ENCODE data around the gene ANKRD28. TPM values are rescaled to one million over a fixed set of nuclear protein-coding genes. Genes with fewer than 3 reads are reported as not detected.
A peak's percentile ranks its signal among the peaks of the same experiment; 100 is the strongest.

ANKRD28 gene
- total and polyA plus RNA-seq, 7 experiments from 2014 or later = 8.7 to 70.4 (median 28.5) TPM

DNA sequence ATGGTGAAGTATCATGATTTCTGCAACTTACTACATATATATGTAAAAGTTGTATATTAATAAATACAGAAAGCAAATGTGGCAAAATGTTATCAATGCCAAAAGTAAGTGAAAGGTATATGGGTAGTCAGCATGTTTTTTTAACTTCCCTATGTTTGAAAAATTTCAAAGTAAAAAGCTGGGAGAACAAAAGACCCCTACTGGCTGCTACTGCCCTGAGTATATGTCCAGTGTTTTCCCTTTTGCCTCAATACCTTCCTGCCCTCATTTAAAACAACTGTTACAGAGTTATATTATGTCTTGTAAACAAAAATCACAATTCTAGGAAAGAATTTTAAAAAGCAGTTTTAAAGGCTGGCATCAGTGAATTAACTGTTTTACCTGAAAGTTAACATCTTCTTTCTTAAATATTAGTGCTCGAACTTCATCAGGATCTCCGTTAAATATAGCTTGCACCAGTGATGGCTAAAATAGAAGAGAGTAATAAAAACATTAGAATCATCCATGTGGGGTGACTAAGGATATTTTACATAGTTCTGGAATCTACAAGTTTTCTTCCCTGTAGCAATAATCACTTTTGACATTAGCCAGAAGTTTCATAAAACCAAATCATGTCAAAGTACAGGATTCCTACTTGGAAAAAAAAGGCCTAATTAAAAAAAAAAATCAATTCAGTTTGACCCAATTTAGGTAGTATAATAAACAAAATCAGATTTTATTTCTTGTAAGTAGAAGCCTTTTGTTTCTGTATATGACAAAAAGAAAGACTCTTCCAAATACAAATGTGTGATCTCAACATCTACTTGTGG lies 2.7 kb downstream of the ANKRD28 start:
- DNase-seq (no peak), ATAC-seq (no peak)
- H3K4me1 ChIP-seq (ENCODE audit: control insufficient read depth in 2 of 2, insufficient read depth in 2 of 2, low read length in 2 of 2) = peaks cover 12 to 20% of the 10 kb centered on the region in 2 donors
- peaks cover 0 to 9% (median 0%) of the 10 kb centered on the region in 11 donors for H3K9me3 Mint-ChIP-seq
- CTCF ChIA-PET = no interaction called here
- H3K27ac Mint-ChIP-seq = peak overlapping the region in 4 of 9 donors; percentile 15 to 97 (median 30)
- H3K4me3 ChIP-seq (ENCODE audit: low read length) = no peak overlapping the region
- H3K27me3 Mint-ChIP-seq = no peaks in the 10 kb centered on the region
- H3K4me3 Mint-ChIP-seq = peak overlapping the region in 3 of 10 donors; percentile 11 to 96 (median 60)
- H3K27ac ChIP-seq (ENCODE audit: low read depth, low read length) = no peak overlapping the region
- POLR2A ChIA-PET = no interaction called here
- H3K36me3 Mint-ChIP-seq = peaks cover 0 to 35% (median 23%) of the 10 kb centered on the region in 5 donors
- no peaks in the 10 kb centered on the region for H3K27me3 ChIP-seq (ENCODE audit: control insufficient read depth in 2 of 2, insufficient read depth in 2 of 2, low read length in 2 of 2)
- no peaks in the 10 kb centered on the region for H3K36me3 ChIP-seq (ENCODE audit: control insufficient read depth in 2 of 3, insufficient read depth in 3 of 3, low read length in 3 of 3)
- H3K9me3 ChIP-seq (ENCODE audit: control insufficient read depth in 2 of 3, low read length in 3 of 3) = no peaks in the 10 kb centered on the region
- intact Hi-C loops (cut with micrococcal nuclease) = loop anchor here in 1 of 2 donors (2.0 to 5.0 kb wide), 3 partner anchors 24 to 368 kb away; partner anchors contain the start of genes EAF1 and METTL6
- peaks cover 34 to 78% (median 67%) of the 10 kb centered on the region in 7 donors for H3K4me1 Mint-ChIP-seq

DNA sequence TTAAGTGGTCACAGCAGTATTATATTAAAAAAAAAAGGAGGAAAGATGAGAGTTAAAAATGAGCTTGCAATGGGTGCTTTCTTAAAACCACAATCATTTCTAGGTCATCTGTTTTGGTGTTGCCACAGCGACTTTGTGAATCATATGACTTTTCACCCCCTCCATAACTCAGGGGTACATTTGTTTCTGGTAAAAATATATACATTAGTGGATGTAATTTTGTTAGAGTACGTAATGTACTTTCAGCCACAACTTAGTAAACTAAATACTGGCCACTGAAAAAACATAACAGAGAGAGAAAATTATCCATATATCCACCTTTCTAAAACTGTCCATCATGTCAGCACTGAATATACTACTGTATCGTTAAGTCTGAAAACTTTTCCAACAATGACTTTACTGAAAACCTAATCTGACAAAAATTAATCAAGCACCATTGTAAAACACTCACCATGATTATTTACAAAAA lies 3.4 kb downstream of the ANKRD28 start:
- no peak overlapping the region for H3K4me3 ChIP-seq (ENCODE audit: low read length)
- no peak overlapping the region for H3K27ac ChIP-seq (ENCODE audit: low read depth, low read length)
- DNase-seq (no peak), ATAC-seq (peak; percentile 66)
- Mint-ChIP-seq H3K27me3 (no peaks in the 10 kb centered on the region), H3K9me3 (peaks cover 0 to 13% (median 0%) of the 10 kb centered on the region in 11 donors), H3K4me1 (peaks cover 34 to 71% (median 61%) of the 10 kb centered on the region in 7 donors), H3K36me3 (peaks cover 0 to 37% (median 25%) of the 10 kb centered on the region in 5 donors), H3K27ac (peak overlapping the region in 2 of 9 donors; percentile 67 to 85), H3K4me3 (peak overlapping the region in 2 of 10 donors; percentile 48 to 77)
- ChIA-PET POLR2A (no interaction called here), CTCF (no interaction called here)
- no peaks in the 10 kb centered on the region for H3K36me3 ChIP-seq (ENCODE audit: control insufficient read depth in 2 of 3, insufficient read depth in 3 of 3, low read length in 3 of 3)
- no peaks in the 10 kb centered on the region for H3K9me3 ChIP-seq (ENCODE audit: control insufficient read depth in 2 of 3, low read length in 3 of 3)
- intact Hi-C loops (cut with micrococcal nuclease) = loop anchor here in 1 of 2 donors (2.0 kb wide), 1 partner anchor 24 kb away; no protein-coding TSS in a partner anchor
- no peaks in the 10 kb centered on the region for H3K27me3 ChIP-seq (ENCODE audit: control insufficient read depth in 2 of 2, insufficient read depth in 2 of 2, low read length in 2 of 2)
- peaks cover 12 to 17% of the 10 kb centered on the region in 2 donors for H3K4me1 ChIP-seq (ENCODE audit: control insufficient read depth in 2 of 2, insufficient read depth in 2 of 2, low read length in 2 of 2)

DNA sequence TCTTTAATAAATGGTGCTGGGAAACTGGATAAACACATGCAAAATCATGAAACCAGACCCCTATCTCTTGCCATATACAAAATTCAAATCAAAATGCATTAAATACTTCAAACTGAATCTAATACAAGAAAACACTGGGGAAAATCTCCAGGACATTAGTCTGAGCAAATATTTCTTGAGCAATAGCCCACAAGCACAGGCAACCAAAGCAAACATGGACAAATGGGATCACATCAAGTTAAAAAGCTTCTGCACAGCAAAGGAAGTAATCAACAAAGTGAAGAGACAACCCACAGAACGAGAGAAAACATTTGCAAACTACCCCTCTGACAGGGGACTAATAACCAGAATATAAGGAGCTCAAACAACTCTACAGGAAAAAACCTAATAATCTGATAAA lies 6.3 kb downstream of the ANKRD28 start:
- Mint-ChIP-seq H3K36me3 (peaks cover 0 to 42% (median 33%) of the 10 kb centered on the region in 5 donors), H3K4me3 (peak overlapping the region in 1 of 10 donors; percentile 20), H3K27me3 (no peaks in the 10 kb centered on the region), H3K4me1 (peaks cover 18 to 48% (median 36%) of the 10 kb centered on the region in 7 donors), H3K27ac (no peak overlapping the region), H3K9me3 (peaks cover 0 to 13% (median 0%) of the 10 kb centered on the region in 11 donors)
- DNase-seq (no peak), ATAC-seq (no peak)
- Histone ChIP-seq H3K36me3 (ENCODE audit: control insufficient read depth in 2 of 3, insufficient read depth in 3 of 3, low read length in 3 of 3) (no peaks in the 10 kb centered on the region), H3K4me3 (ENCODE audit: low read length) (no peak overlapping the region), H3K27me3 (ENCODE audit: control insufficient read depth in 2 of 2, insufficient read depth in 2 of 2, low read length in 2 of 2) (no peaks in the 10 kb centered on the region), H3K9me3 (ENCODE audit: control insufficient read depth in 2 of 3, low read length in 3 of 3) (no peaks in the 10 kb centered on the region), H3K27ac (ENCODE audit: low read depth, low read length) (no peak overlapping the region), H3K4me1 (ENCODE audit: control insufficient read depth in 2 of 2, insufficient read depth in 2 of 2, low read length in 2 of 2) (peaks cover 0 to 6% of the 10 kb centered on the region in 2 donors)
- POLR2A ChIA-PET = no interaction called here
- CTCF ChIA-PET = interaction anchor here (0.8 kb wide), 1 partner anchor 760 kb away, joined by 3 read pairs; no protein-coding TSS in a partner anchor
- intact Hi-C loops (cut with micrococcal nuclease) = no loop called here

DNA sequence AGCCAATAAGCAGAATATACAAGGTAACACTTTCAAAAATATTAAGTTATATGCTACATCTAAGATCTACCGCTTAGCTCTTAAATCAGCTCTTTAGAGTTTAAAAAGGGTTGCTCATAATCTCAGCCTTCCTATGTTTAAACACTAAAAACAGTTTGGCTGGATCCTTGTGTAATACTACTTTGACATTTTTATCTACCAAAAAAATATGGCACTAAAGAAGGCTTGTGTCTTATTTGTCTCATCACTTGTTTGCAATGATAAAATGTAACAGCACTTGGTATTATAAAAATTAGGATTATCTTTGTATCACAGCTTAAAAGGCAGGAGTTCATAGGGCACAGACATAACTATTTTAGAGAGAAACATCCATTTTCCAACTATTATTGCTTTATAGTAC lies 9.8 kb downstream of the ANKRD28 start:
- ChIA-PET CTCF (no interaction called here), POLR2A (no interaction called here)
- intact Hi-C loops (cut with micrococcal nuclease) = no loop called here
- Mint-ChIP-seq H3K27ac (no peak overlapping the region), H3K4me1 (peaks cover 17 to 45% (median 33%) of the 10 kb centered on the region in 7 donors), H3K27me3 (no peaks in the 10 kb centered on the region), H3K4me3 (no peak overlapping the region), H3K9me3 (peaks cover 0 to 13% (median 0%) of the 10 kb centered on the region in 11 donors), H3K36me3 (peaks cover 2 to 60% (median 57%) of the 10 kb centered on the region in 5 donors)
- no peak overlapping the region for H3K4me3 ChIP-seq (ENCODE audit: low read length)
- no peaks in the 10 kb centered on the region for H3K36me3 ChIP-seq (ENCODE audit: control insufficient read depth in 2 of 3, insufficient read depth in 3 of 3, low read length in 3 of 3)
- H3K4me1 ChIP-seq (ENCODE audit: control insufficient read depth in 2 of 2, insufficient read depth in 2 of 2, low read length in 2 of 2) = peaks cover 0 to under 1% of the 10 kb centered on the region in 2 donors
- H3K27ac ChIP-seq (ENCODE audit: low read depth, low read length) = no peak overlapping the region
- no peaks in the 10 kb centered on the region for H3K27me3 ChIP-seq (ENCODE audit: control insufficient read depth in 2 of 2, insufficient read depth in 2 of 2, low read length in 2 of 2)
- no peak for DNase-seq
- no peak for ATAC-seq
- H3K9me3 ChIP-seq (ENCODE audit: control insufficient read depth in 2 of 3, low read length in 3 of 3) = no peaks in the 10 kb centered on the region

DNA sequence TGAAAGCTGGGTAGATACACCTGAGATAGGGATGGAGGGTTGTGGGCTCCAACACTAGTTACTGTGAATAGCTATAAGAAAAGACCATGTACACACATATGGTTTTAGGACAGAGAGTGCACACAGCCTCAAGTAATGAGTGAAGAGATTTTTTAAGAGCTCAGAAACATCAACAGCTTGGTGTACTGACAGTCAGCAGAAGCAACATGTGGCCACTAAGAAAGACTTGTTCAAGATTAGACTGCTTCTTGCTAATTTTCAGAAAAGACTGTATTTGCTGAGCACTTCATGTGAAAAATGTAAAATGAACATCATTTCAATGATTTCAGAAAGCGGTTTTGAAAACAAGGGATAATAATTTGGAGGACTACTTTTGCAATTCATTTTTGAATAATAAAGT lies 10.3 kb downstream of the ANKRD28 start:
- Histone ChIP-seq H3K9me3 (ENCODE audit: control insufficient read depth in 2 of 3, low read length in 3 of 3) (no peaks in the 10 kb centered on the region), H3K4me1 (ENCODE audit: control insufficient read depth in 2 of 2, insufficient read depth in 2 of 2, low read length in 2 of 2) (no peaks in the 10 kb centered on the region), H3K4me3 (ENCODE audit: low read length) (no peak overlapping the region), H3K27ac (ENCODE audit: low read depth, low read length) (no peak overlapping the region), H3K27me3 (ENCODE audit: control insufficient read depth in 2 of 2, insufficient read depth in 2 of 2, low read length in 2 of 2) (no peaks in the 10 kb centered on the region), H3K36me3 (ENCODE audit: control insufficient read depth in 2 of 3, insufficient read depth in 3 of 3, low read length in 3 of 3) (no peaks in the 10 kb centered on the region)
- CTCF ChIA-PET = no interaction called here
- ATAC-seq (no peak), DNase-seq (no peak)
- Mint-ChIP-seq H3K27me3 (no peaks in the 10 kb centered on the region), H3K36me3 (peaks cover 5 to 62% (median 58%) of the 10 kb centered on the region in 5 donors), H3K4me3 (no peak overlapping the region), H3K4me1 (peaks cover 17 to 50% (median 36%) of the 10 kb centered on the region in 7 donors), H3K9me3 (peaks cover 0 to 13% (median 0%) of the 10 kb centered on the region in 11 donors), H3K27ac (no peak overlapping the region)
- intact Hi-C loops (cut with micrococcal nuclease) = no loop called here
- POLR2A ChIA-PET = no interaction called here

DNA sequence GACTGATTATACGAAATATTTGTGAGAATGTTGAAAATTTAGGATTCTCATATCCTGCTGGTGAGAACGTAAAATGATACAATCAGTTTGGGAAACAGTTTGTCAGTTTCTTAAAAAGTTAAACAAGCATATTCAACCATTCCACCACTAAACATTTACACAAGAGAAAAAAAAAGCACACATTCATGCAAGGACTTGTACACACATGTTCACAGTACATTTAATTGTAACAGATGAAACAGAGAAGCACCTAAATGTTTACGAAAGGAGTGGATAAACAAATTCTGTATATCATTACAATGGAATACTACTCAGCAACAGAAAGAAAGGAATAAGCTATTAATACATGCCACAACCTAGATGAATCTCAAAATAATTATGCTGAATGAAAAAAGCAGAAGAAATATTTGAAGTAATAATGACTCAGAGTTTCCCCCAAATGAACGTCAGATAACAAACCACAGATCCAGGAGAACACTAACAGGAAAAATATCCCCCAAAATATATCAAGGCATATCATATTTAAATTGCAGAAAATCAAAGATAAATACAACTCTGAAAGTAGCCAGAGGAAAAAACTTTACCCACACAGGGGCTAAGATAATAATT lies 14.3 kb downstream of the ANKRD28 start:
- ATAC-seq = no peak
- peaks cover 5 to 32% (median 20%) of the 10 kb centered on the region in 7 donors for H3K4me1 Mint-ChIP-seq
- CTCF ChIA-PET = no interaction called here

More for the DNA sequence above, 14.3 kb downstream of the ANKRD28 start:
- H3K27ac ChIP-seq (ENCODE audit: low read depth, low read length) = no peak overlapping the region
- no peaks in the 10 kb centered on the region for H3K9me3 ChIP-seq (ENCODE audit: control insufficient read depth in 2 of 3, low read length in 3 of 3)
- no peak overlapping the region for H3K4me3 ChIP-seq (ENCODE audit: low read length)
- no peaks in the 10 kb centered on the region for H3K4me1 ChIP-seq (ENCODE audit: control insufficient read depth in 2 of 2, insufficient read depth in 2 of 2, low read length in 2 of 2)
- Mint-ChIP-seq H3K36me3 (peaks cover 5 to 49% (median 32%) of the 10 kb centered on the region in 5 donors), H3K4me3 (no peak overlapping the region), H3K9me3 (no peaks in the 10 kb centered on the region), H3K27me3 (no peaks in the 10 kb centered on the region), H3K27ac (no peak overlapping the region)
- no peaks in the 10 kb centered on the region for H3K27me3 ChIP-seq (ENCODE audit: control insufficient read depth in 2 of 2, insufficient read depth in 2 of 2, low read length in 2 of 2)
- no peaks in the 10 kb centered on the region for H3K36me3 ChIP-seq (ENCODE audit: control insufficient read depth in 2 of 3, insufficient read depth in 3 of 3, low read length in 3 of 3)
- POLR2A ChIA-PET = no interaction called here
- intact Hi-C loops (cut with micrococcal nuclease) = no loop called here
- no peak for DNase-seq

All from naive thymus-derived CD4-positive, alpha-beta T cell (primary cell).